Measurements from ENCODE around the gene INO80.

INO80 gene

DNA sequence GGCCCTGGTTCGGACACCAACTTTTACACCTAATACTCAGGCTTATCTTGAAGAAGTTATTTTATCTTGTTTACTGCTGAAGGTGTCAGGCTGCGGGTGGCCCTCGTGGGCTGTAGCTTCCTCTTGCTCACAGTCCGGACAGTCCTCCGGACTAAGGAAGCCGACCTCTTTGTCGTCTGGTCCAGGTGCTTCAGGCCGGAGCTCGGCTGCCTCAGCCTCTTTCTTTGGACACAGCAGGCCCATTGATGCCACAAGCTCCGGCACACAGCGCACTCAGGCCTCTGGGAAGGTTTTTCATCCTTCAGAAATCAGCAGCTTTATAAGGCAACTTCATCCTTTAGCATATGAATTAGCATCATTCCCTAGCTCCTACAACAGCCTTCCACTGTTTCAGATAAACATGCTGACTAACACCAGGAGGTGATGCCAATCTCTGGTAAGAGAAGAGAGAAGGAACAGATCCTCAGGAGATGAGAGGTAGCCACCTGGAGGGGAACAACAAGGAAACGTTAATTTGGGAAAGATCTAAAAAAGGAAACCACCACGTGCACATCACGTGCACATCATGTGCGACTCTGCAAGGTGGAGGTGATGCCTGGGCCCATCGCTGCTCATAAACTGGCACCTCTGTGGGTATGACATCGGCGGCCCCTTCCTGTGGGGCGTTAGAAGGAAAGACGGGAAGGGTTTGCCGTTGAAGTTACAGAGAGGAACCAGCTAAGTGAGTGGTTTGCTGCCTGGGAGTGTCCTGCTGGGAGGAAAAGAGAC is 167.2 kb downstream of the INO80 start:
- DNase-seq (ENCODE audit: low read depth in 2 of 2), result no peak

DNA sequence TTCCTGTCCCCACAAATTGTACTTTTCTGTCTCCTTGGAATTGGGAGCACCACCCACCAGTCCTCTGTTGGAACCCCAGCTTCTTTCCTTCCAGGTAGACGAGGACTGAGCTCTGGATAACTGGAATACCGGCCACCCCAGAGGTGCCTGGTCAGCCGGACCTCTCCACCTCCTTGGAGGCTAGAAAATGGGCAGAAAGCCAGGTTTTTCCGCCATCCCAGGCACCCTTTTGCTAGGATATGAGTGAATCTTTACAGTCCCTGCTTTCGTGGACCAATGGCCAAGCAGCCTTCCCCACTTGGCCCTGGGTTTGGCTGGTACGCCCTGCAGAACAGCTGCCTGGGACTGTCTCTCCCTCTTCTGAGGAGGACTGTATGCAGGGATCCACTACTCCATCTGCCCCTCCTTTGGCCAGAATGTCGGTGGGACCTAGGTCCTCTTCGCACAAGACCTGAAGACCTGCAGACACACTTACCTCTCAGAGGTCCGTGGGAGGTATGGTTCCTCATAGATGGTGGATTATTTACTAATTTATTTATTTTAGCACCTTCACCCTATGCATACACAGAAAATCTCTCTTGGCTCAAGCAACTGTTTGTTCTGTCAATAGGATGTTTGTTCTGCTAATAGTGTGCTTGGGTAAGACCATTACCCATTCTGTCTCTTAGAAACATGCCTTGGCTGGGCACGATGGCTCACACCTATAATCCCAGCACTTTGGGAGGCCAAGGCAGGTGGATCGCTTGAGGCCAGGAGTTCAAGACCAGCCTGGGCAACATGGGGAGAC is 171.4 kb downstream of the INO80 start:
- DNase-seq (ENCODE audit: low read depth in 2 of 2), result no peak

DNA sequence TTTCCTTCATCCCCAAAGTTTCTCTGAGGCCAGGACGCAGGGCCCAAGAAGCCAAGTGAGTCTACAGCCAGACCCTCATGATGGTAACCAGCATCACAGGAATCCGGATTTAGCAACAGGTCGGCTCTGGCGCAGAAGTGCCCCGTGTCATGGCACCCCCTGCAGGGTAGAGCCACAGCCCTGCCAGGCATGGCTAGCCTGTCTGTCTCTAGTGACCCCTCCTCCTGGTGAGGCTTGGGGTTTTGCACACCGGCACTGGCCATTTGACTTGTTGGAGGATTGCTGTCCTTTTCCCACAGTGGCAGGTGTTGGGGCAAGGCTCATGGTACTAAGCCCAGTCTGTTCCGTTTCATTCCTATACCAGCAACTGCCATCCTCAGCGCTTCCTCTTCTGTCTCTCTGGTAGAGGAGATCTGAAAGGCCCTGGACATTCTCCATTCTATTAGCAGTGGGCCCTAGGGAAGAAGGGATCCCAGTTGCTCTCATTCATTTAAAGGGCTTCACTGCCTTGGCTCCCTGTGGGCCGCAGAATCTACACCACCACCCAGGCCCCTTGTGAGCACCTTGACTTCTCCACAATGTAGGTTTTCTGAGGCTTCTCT is 172.2 kb downstream of the INO80 start:
- DNase-seq (ENCODE audit: low read depth in 2 of 2), result no peak

DNA sequence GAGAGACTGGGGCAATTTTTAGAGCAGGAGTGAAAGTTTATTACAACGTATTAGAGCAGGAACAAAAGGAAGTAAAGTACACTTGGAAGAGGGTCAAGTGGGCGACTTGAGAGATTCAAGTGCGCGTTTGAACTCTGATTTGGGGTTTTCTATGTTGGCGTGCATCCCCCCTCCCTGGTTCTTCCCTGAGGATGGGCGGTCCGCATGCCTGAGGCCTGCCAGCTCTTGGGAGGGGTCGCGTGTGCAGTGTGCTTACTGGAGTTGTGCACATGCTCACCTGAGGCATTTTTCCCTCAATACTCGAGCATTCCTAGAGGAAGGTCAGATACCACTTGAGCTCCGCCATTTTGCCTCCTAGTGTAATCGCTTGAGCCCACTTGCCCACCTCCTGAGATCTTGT is 173.2 kb downstream of the INO80 start:
- DNase-seq (ENCODE audit: low read depth in 2 of 2), result no peak

DNA sequence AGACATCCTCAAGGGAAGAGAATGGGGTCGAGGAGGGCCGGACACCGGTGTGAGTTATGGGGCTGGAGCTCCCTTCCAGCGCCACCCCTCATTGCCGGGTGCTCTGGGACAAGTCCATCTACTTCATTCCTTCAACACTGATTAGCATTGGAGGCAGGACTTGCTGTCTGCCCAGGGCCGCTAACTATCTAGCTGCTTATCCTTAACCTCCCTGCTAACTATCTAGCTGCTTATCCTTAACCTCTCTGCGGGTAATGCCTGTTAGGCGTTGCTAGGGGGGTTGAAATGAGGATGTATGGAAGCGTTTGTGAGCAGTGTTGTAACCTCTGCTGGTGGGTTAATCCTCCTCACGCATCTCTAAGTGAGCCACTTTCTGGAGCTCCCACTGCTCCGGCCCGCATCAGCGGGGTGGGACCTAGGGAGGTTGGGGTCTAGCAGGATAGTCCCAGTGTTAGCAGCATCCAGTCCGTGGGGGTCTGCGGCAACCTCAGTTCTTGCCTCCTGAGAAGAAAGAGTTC is 173.7 kb downstream of the INO80 start:
- no peak for DNase-seq (ENCODE audit: low read depth in 2 of 2)

DNA sequence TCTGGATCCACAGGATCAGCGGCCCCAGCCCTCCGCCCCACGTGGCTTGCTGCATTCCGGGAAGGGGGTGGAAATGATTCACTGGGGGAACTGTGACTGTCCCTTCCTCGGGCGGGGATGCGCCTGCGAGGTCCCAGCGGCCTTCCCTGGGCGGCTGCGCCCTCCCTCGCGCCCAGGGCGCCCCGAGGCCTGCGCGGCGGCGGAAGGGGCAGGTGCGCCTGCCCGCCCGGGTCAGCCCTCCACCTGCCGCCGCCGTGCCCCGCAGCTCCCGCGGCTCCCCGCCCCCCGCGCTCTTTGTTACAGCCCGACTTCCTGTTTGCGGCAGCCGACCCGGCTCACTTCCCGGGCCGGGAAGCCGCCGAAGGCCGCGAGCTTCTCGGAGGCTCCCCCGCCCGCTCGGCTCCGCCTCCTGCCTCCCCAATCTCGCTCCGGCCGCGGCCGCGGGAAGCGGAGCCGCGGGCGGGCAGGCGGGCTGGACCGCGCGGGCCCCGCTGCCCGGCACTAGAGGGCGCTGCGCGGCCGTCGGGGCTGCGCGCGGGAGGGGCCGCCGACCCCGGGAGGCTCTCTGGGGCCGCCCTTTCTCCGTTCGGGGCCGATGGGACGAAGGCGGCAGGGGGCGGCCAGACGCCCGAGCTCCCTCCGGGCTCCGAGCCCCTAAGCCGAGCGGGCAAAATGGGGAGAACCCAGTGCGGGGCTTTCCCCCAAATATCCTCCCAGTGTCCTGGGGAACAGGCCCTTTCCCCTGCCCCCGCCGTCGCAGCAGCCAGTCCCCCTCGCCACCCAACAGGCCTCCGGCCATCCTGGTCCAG is 174.3 kb downstream of the INO80 start:
- DNase-seq (ENCODE audit: low read depth in 2 of 2), result peak; percentile 50 to 52

DNA sequence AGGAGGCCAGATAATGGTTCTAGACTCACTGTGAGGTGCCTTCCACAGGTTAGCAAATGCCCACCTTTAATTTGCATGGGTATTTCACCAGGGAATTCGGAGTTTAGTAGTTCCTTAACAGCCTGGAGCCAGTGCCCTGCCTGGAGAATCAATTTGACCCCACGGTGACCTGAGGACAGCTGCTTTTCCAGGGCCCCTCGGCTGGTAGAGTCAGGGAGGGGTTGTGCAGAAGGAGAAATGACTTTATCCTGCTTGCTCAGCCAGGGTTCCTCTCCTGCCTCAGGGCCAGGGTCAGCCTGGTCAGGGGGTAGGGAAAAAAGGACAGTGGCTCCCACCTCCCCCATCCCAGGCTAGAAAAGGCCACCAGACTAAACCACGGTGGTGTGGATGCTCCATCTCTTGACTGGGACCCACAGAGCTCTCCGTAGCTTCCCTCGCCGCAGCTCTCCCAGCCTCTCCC is 175.0 kb downstream of the INO80 start:
- no peak for DNase-seq (ENCODE audit: low read depth in 2 of 2)

DNA sequence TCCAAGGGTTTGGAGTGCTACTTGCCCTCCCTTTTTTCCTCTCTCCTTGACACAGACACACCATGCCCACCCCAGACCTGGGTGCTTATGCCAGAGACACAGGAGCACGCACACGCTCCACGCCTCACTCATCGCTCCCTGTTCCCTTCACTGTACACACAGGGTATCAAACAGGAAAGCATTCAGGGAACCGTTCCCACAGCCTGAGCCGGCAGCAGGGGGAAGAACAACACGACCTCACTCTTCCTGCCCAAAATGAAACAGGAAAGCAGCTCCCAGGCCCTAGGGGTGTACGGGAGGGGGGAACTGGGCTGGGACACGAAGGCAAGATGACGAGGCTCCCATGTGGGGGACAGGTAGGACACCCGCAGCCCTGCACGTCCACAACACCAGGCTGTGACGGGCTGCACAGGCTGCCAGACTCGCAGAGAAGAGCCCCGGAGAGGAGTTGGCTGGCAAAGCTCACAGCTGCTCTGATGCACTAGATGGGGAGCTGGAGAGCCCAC is 175.7 kb downstream of the INO80 start:
- DNase-seq (ENCODE audit: low read depth in 2 of 2), result no peak

DNA sequence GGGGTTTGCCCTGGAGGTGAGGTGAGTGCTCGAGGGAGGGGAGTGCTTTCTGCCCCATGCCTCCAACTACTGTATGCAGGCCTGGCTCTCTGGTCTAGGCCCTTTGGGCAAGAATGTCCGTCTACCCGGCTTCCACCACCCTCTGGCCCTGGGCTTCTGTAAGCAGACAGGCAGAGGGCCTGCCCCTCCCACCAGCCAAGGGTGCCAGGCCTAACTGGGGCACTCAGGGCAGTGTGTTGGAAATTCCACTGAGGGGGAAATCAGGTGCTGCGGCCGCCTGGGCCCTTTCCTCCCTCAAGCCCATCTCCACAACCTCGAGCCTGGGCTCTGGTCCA is 177.6 kb downstream of the INO80 start:
- no peak for DNase-seq (ENCODE audit: low read depth in 2 of 2)

DNA sequence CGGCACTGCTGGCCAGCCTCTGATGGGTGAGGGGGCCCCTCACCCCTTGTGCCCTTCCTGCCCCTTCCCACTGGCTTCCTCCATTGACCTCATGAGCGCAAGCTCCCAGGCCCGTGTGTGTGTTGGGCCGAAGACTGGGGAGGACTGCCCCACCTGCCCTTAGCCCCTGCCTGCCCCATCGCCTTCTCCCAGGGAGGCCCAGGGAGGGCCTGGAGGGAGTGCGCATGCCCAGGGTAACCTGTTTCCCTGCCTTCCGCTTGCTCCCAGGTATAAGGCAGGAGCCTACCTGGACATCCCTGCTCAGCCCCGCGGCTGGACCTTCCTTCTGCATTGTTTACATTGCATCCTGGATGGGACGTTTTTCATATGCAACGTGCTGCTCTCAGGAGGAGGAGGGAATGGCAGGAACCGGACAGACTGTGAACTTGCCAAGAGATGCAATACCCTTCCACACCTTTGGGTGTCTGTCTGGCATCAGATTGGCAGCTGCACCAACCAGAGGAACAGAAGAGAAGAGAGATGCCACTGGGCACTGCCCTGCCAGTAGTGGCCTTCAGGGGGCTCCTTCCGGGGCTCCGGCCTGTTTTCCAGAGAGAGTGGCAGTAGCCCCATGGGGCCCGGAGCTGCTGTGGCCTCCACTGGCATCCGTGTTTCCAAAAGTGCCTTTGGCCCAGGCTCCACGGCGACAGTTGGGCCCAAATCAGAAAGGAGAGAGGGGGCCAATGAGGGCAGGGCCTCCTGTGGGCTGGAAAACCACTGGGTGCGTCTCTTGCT is 178.1 kb downstream of the INO80 start:
- no peak for DNase-seq (ENCODE audit: low read depth in 2 of 2)

DNA sequence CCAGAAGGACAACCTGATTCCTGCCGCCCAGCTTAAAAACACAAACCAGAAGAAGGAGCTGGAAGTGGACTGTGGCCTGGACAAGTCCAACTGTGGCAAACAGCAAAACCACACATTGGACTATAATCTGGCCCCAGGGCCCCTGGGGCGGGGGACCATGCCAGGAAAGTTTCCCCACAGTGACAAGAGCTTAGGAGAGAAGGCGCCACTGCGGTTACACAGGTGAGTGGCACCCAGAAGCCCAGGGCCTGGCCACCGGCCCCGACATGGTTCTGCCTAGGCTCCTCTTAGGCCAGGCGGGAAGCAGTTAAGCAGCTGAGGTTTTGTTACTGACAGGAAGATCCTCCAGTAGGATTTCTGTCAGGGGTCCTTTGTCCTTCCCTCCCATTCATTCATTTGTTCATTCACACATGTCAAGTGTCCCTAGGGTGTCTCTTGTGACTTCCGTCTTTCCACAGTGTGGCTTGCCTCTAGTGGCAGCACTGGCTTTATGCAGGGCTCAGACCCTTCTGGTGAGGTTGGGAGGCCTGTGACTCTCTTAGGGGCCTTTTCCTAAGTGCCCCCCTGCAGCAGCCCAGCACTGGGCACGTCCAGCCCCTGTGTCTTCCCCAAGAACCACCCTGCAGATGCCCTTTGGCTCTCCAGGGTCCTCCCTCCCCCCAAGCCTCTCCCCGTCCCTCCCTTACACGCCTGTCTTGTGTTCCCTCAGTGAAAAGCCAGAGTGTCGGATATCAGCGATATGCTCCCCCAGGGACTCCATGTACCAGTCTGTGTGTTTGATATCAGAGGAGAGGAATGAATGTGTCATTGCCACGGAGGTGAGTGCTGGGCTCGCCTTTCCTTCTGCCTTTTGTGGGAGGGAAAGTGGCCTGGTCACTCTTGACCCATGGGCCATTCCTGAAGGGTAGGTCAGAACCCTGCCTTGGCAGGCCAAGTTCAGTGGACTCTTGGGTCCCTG is 179.1 kb downstream of the INO80 start:
- DNase-seq (ENCODE audit: low read depth in 2 of 2), result peak in 1 of 2 experiments; percentile 23

DNA sequence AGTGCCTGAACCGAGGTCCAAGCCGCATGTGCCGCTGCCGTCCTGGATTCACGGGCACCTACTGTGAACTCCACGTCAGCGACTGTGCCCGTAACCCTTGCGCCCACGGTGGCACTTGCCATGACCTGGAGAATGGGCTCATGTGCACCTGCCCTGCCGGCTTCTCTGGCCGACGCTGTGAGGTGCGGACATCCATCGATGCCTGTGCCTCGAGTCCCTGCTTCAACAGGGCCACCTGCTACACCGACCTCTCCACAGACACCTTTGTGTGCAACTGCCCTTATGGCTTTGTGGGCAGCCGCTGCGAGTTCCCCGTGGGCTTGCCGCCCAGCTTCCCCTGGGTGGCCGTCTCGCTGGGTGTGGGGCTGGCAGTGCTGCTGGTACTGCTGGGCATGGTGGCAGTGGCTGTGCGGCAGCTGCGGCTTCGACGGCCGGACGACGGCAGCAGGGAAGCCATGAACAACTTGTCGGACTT is 179.8 kb downstream of the INO80 start:
- no peak for DNase-seq (ENCODE audit: low read depth in 2 of 2)

DNA sequence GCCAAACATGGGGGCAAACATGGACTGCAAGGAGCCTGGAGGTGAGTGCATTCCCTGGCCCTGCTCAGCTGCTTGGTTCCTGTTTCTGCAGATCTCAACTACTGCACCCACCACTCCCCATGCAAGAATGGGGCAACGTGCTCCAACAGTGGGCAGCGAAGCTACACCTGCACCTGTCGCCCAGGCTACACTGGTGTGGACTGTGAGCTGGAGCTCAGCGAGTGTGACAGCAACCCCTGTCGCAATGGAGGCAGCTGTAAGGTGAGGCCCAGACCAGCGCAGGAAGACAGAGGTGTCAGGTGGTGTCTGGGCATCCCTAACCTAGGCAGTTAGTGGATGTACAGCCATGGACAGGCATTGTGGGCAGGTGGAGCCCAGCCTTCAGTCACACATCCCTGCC is 181.6 kb downstream of the INO80 start:
- no peak for DNase-seq (ENCODE audit: low read depth in 2 of 2)

DNA sequence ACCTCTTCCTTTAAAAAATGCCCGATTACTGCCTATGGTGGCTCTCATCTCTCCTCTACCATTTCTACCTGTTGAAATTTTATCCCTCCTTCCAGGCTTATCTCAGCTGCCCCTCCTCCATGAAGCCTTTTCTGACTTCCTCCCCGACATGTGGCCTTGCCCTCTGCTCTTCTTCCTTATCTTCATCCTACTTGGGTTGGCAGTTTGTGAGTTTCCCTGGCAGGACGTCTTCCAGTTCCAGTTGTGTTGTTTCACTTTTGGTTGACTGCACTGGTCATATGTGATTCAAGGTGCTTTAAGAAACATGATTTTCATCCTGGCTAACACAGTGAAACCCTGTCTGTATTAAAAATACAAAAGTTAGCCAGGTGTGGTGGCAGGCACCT is 182.6 kb downstream of the INO80 start:
- no peak for DNase-seq (ENCODE audit: low read depth in 2 of 2)

DNA sequence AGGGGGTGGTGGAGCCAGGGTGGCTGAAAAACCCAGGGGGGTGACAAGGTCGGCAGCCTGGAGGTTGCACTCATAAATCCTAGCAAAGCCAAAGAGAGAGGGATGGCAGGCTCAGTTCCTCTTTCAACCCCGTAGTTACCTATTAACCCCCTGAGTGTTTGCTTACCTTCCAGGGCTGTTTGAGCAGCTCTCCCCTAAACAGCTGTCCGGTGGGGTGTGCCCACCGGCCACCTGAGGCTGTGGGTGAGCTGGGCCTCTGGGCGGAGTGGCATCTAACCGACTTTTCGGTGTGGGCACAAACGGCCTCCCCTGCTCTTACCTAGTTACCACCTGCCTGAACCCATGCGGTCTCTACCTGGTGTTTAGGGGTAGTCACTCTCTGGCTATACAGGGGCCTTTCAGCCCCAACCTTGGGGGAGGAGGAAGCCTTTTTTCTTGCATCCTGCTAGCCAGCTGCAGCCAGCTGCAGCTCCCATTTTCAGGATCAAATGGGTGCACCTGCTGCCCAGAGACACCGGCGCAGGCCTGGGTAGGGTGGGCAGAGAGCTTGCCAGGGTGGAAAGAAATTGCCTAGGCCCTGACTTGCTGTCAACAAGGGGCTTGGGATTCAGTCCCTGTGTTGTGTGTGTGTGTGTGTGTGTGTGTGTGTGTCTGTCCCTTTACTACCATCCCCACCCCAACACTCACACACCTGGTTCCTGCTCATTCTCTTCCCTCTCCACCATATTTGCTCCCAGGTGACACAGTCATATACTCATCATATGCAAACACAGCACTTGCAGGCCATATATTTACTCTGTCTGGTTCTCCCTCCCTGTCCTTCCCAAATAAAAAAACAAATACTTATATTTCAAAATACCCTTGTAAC is 183.2 kb downstream of the INO80 start:
- no peak for DNase-seq (ENCODE audit: low read depth in 2 of 2)

DNA sequence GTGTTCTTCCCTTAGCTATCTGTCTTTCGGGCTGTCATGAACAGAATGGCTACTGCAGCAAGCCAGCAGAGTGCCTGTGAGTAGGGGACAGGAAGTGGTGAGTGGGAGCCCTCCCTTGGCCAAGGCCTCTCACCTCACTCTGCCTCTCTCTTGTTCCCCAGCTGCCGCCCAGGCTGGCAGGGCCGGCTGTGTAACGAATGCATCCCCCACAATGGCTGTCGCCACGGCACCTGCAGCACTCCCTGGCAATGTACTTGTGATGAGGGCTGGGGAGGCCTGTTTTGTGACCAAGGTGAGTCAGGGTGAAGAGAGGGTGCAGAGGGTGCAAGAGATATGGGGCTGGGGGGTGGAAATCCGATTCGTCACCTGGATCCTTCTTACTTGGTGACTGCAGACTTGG is 183.9 kb downstream of the INO80 start:
- no peak for DNase-seq (ENCODE audit: low read depth in 2 of 2)

DNA sequence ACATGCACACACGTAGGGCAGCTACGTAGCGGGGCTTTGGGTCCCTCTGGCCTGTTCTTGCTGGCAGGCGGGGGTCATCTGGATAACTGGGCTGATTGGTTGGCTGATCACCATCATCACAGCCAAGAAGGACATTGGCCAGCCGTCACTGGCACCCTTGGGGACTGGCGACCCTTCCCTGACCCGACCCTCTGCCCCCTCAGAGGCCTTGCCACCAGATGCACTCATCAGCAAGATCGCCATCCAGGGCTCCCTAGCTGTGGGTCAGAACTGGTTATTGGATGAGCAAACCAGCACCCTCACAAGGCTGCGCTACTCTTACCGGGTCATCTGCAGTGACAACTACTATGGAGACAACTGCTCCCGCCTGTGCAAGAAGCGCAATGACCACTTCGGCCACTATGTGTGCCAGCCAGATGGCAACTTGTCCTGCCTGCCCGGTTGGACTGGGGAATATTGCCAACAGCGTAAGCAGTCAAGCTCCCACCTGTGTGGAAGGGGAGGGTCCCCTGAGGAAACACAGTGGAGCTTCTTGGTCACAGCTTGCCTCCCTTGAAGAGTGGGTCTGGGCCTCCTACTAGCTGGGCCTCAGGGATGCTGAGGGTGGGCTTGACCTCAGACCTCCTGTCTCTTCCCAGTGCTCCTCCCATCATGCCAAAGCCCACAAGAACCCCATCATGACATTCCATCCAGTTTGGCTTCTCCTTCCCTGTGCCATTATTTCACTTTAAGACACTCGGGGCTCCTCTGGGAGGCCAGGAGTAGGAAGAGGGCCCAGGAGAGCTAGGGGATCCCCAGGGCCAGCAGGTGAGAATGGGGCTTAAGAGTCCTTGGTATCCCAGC is 184.6 kb downstream of the INO80 start:
- DNase-seq (ENCODE audit: low read depth in 2 of 2), result no peak

Data from fibroblast of skin of left quadriceps (primary cell).